GM12878 (cell line): ENCODE data around the gene MYBPHL. TPM values are rescaled to one million over a fixed set of nuclear protein-coding genes. Genes with fewer than 3 reads are reported as not detected.

ENCODE experiments used
- BCL11A ChIP-seq: IDR thresholded peaks from 2 replicates; pipeline ENCODE4 v1.6.1; 2011; ENCODE audit warnings: low read depth, low read length
- FOS ChIP-seq: IDR thresholded peaks from 3 replicates; pipeline ENCODE4 v1.6.1; 2011; ENCODE audit warnings: borderline replicate concordance; ENCODE audit not compliant: insufficient read length; ENCODE audit errors: extremely low read depth
- ZBTB33 ChIP-seq: fragments of 450-650 bp; IDR thresholded peaks from 2 replicates; pipeline ENCODE4 v1.6.1; 2017; ENCODE audit warnings: mild to moderate bottlenecking
- ZBTB40 ChIP-seq: fragments of 450-650 bp; IDR thresholded peaks from 2 replicates; pipeline ENCODE4 v1.6.1; 2016; ENCODE audit warnings: mild to moderate bottlenecking, moderate library complexity, borderline replicate concordance
- polyA plus RNA-seq, 11 experiments: library from polyadenylated mRNA; depleted of rRNA in 4 of 11; unstranded in 6 of 11; stranded (reverse) in 5 of 11; fragments of >200 nt; fragmentation: Nextera tagmentation in 4 of 11; fragmentation: Illumina TruSeq in 1 of 11; extraction: Ambion mirVana in 4 of 11; extraction: Trizol in 1 of 11; gene quantifications; 1 replicate in 1 of 11; 2 replicates in 10 of 11; pipeline versions ENCODE4 v1.2.1 to v1.2.3, GENCODE V29; 2011 to 2016; ENCODE audit warnings: inconsistent platforms in 2 of 11, missing spikeins in 2 of 11, low read depth in 1 of 11
- total RNA-seq, 4 experiments: library from RNA; depleted of rRNA in 3 of 4; stranded (reverse); fragments of >200 nt in 3 of 4; fragmentation: Illumina TruSeq in 1 of 4; extraction: Trizol in 1 of 4; gene quantifications; 2 replicates each; pipeline versions ENCODE4 v1.2.1 to v1.2.3, GENCODE V29; 2013 to 2021

Gene MYBPHL
- total and polyA plus RNA-seq, 10 of the 15 experiments (the other 5 are each of a cell fraction or from before 2014, with no cell fraction given), result 0.16 to 0.75 (median 0.54) TPM; not detected in 7

- TF ChIP-seq ZBTB40 (no peak), BCL11A (no peak), FOS (no peak), ZBTB33 (no peak)
Observed at GRCh38 chr1:109281680-109282496, 24.9 kb downstream of the MYBPHL start (continued).
